Activated CD4-positive, alpha-beta T cell treated with anti-CD3 and anti-CD28 coated beads for 48 hours (primary cell): ENCODE measurements around the gene AKT1.

Source experiments
- DNase-seq: peaks from one replicate; pipeline ENCODE4 v3.0.0-alpha.2; 2020

AKT1 gene

DNA sequence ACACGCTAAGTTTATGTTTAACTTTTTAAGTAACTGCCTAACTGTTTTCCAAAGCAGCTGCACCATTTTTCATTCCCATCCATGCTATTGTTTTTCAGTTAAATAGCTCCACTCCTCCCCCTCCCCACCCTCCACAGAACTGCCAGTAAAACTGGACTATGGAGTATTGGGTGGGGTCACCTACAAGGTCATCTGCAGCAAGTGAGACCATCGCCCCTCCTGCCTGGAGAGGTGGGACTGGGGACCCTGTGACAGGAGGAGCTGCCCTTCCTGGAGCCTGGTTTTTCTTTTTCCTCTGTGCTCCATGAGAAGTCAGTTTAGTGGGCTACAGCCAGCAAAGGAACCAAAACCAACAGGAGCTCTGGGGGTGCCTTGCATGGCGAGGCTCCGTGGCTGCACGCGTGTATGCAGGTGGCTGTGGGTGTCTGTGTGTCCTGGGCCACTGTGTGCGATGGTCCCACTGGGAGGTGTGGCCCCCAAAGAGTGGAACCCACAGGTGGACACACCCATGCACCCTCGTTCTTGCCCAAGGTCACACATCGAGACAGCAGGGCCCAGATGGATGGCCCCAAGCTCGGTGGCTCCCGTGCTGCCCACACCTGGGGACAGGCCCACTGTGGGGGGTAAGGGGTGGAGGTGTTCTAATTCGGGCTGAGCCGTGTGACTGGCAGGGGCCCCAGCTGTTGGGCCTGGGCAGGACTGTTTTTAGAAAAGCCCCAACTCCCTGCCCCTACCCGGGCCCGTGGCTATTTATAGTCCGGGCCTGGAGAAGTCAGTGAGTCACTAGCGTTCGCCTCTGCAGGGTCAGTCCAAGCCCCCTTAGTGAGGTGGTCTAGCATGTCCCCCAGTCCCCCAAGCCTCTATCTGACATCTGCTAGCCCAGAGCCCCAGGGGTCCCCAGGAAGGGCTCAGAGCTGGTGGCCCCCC, 73.8 kb downstream of the AKT1 start:
- DNase-seq = no peak
